Measurements from ENCODE around the gene RRBP1. TPM values are rescaled to one million over a fixed set of nuclear protein-coding genes. Genes with fewer than 3 reads are reported as not detected.

RRBP1 gene
- total and polyA plus RNA-seq, 4 donors = 75.4 to 202 (median 130) TPM

DNA sequence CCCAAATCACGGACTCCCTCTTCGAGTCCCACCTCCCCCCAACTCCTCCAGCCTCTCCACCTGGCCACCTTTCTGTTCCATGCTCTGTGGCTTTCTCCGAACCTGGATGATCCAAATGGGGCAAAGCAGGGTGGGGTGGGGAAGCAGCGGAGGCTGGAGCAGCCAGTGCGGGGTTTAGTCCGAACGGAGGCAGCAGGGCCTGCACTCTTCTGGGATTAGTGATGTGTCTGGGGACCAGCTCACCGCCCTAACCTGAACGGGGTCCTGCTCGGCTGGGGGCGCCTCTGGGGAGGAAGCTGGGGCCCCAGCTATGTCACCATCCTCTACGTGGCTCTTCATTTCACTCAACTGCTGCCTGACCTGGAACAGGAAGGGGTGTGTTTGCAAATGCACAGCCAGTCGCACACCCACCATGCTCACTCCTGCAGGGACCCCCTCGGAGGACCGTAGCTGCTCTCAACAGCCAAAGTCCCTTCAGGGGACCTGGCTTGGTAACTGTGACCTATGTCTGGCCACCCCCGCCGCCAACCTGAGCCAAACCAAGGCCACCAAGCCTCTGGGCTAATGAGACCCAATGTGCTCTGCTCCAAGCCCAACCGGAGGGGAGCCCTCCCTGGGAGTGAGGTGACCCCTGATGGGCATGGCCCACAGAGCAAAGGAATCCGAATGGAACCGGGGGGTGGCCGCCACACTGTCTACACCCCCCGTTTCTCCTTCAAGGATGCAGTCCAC is 65.4 kb downstream of the RRBP1 start (continued):
- TF ChIP-seq, protein P1, sequence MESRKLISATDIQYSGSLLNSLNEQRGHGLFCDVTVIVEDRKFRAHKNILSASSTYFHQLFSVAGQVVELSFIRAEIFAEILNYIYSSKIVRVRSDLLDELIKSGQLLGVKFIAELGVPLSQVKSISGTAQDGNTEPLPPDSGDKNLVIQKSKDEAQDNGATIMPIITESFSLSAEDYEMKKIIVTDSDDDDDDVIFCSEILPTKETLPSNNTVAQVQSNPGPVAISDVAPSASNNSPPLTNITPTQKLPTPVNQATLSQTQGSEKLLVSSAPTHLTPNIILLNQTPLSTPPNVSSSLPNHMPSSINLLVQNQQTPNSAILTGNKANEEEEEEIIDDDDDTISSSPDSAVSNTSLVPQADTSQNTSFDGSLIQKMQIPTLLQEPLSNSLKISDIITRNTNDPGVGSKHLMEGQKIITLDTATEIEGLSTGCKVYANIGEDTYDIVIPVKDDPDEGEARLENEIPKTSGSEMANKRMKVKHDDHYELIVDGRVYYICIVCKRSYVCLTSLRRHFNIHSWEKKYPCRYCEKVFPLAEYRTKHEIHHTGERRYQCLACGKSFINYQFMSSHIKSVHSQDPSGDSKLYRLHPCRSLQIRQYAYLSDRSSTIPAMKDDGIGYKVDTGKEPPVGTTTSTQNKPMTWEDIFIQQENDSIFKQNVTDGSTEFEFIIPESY (IDR thresholded peaks at IDR 0.05) = no peak
- TF ChIP-seq RXRA (IDR thresholded peaks at IDR 0.05) (no peak), FOXA1 (IDR thresholded peaks at IDR 0.05) (no peak), NR2F2 (IDR thresholded peaks at IDR 0.05) (no peak), JUND (IDR thresholded peaks at IDR 0.05) (no peak), FOXA2 (IDR thresholded peaks at IDR 0.05) (no peak)

GRCh38 chr20:17615645-17616479 is 66.2 kb downstream of the RRBP1 start:
- Histone ChIP-seq H3K9ac (ENCODE audit: low read depth in 1 of 2, low read length in 2 of 2) (no peak overlapping the region), H3K36me3 (ENCODE audit: control insufficient read depth in 4 of 4, insufficient read depth in 3 of 4, low read depth in 1 of 4, low read length in 3 of 4) (peaks cover 37 to 68% (median 47%) of the 10 kb centered on the region in 4 donors), H3K4me1 (ENCODE audit: control insufficient read depth in 4 of 4, insufficient read depth in 4 of 4, low read length in 3 of 4) (peaks cover 0 to 8% (median 2%) of the 10 kb centered on the region in 4 donors), H3K27ac (ENCODE audit: low read depth in 1 of 2, low read length in 2 of 2) (no peak overlapping the region), H3K27me3 (ENCODE audit: control insufficient read depth in 4 of 4, insufficient read depth in 4 of 4, low read length in 3 of 4) (no peaks in the 10 kb centered on the region), H3K4me3 (ENCODE audit: low read depth in 1 of 3, low read length in 3 of 3) (no peak overlapping the region), H3K9me3 (ENCODE audit: control insufficient read depth in 4 of 4, low read length in 3 of 4) (no peaks in the 10 kb centered on the region)
- TF ChIP-seq HNF4A (conservative IDR thresholded peaks at IDR 0.05) = no peak
- TF ChIP-seq GABPA (IDR thresholded peaks at IDR 0.05 in 1 of 2, conservative IDR thresholded peaks at IDR 0.05 in 1 of 2) = no peak
- no peak for DNase-seq (ENCODE audit: low spot score)
- 79% methylated on average over 22 of the region's 22 CpGs for WGBS

DNA sequence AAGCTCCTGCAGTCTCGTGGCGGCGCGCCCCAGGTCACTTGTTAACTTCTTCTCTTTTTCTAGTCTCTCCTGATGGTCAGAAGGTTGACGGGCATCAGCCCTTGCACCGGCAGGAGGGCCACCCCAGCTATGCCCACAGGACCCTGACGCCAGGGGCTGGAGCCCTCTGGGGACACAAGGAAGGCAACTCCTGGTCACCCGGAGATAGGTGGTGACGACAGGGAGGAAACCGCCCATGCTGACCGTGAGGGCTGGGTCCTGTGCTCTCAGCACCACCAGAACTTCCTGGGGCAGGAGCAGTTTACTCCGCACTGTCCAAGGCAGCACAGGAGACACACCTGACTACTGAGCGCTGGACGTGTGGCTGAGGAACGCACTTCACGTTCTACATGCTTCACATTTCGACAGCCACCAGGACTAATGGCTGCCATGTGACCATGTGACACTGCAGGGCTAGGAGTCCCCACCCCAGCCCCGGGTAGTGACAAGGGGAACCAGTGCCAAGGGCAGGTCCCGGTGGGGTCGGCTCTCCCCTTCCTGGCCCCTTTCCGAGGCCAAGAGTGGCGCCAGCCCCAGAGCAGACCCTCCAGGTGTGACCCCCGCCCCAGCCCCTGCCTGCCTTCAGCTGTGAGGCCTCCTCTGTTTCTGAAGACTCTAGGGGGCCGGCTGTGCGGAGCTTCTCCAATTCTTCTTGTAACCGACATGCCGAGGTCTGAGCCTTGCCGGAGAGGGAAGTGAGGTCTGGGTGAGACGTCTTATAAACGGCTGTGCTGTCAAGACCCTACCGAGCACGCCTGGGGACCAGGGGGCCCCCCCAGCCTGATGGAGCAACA is 67.0 kb downstream of the RRBP1 start:
- DNase-seq (ENCODE audit: low spot score) = peak; percentile 33
- Histone ChIP-seq H3K4me3 (ENCODE audit: low read depth in 1 of 3, low read length in 3 of 3) (no peak overlapping the region), H3K27ac (ENCODE audit: low read depth in 1 of 2, low read length in 2 of 2) (no peak overlapping the region), H3K4me1 (ENCODE audit: control insufficient read depth in 4 of 4, insufficient read depth in 4 of 4, low read length in 3 of 4) (peaks cover 0 to 8% (median 3%) of the 10 kb centered on the region in 4 donors), H3K9ac (ENCODE audit: low read depth in 1 of 2, low read length in 2 of 2) (no peak overlapping the region), H3K27me3 (ENCODE audit: control insufficient read depth in 4 of 4, insufficient read depth in 4 of 4, low read length in 3 of 4) (no peaks in the 10 kb centered on the region), H3K9me3 (ENCODE audit: control insufficient read depth in 4 of 4, low read length in 3 of 4) (no peaks in the 10 kb centered on the region), H3K36me3 (ENCODE audit: control insufficient read depth in 4 of 4, insufficient read depth in 3 of 4, low read depth in 1 of 4, low read length in 3 of 4) (peaks cover 36 to 59% (median 39%) of the 10 kb centered on the region in 4 donors)
- WGBS = 72% methylated on average over 32 of the region's 32 CpGs
- TF ChIP-seq, protein P2, sequence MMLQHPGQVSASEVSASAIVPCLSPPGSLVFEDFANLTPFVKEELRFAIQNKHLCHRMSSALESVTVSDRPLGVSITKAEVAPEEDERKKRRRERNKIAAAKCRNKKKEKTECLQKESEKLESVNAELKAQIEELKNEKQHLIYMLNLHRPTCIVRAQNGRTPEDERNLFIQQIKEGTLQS (IDR thresholded peaks at IDR 0.05) = no peak
- TF ChIP-seq EGR1 (IDR thresholded peaks at IDR 0.05; ENCODE audit: low read depth in 2 of 2) (no peak), RXRA (IDR thresholded peaks at IDR 0.05) (no peak), JUND (IDR thresholded peaks at IDR 0.05) (no peak), MAX (IDR thresholded peaks at IDR 0.05) (no peak), TAF1 (conservative IDR thresholded peaks at IDR 0.05) (no peak), NR2F2 (IDR thresholded peaks at IDR 0.05) (no peak), RAD21 (IDR thresholded peaks at IDR 0.05) (no peak), SP1 (IDR thresholded peaks at IDR 0.05) (no peak), HNF4A (conservative IDR thresholded peaks at IDR 0.05) (no peak), YY1 (IDR thresholded peaks at IDR 0.05) (no peak)
- TF ChIP-seq, protein P3, sequence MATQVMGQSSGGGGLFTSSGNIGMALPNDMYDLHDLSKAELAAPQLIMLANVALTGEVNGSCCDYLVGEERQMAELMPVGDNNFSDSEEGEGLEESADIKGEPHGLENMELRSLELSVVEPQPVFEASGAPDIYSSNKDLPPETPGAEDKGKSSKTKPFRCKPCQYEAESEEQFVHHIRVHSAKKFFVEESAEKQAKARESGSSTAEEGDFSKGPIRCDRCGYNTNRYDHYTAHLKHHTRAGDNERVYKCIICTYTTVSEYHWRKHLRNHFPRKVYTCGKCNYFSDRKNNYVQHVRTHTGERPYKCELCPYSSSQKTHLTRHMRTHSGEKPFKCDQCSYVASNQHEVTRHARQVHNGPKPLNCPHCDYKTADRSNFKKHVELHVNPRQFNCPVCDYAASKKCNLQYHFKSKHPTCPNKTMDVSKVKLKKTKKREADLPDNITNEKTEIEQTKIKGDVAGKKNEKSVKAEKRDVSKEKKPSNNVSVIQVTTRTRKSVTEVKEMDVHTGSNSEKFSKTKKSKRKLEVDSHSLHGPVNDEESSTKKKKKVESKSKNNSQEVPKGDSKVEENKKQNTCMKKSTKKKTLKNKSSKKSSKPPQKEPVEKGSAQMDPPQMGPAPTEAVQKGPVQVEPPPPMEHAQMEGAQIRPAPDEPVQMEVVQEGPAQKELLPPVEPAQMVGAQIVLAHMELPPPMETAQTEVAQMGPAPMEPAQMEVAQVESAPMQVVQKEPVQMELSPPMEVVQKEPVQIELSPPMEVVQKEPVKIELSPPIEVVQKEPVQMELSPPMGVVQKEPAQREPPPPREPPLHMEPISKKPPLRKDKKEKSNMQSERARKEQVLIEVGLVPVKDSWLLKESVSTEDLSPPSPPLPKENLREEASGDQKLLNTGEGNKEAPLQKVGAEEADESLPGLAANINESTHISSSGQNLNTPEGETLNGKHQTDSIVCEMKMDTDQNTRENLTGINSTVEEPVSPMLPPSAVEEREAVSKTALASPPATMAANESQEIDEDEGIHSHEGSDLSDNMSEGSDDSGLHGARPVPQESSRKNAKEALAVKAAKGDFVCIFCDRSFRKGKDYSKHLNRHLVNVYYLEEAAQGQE (IDR thresholded peaks at IDR 0.05) = no peak
- TF ChIP-seq, protein P1 (IDR thresholded peaks at IDR 0.05) = no peak
